ENCODE results near the gene HBD.
"Not testable (repeated sequence)": the region's sequence is repeated elsewhere in the genome, so short reads cannot be mapped to it uniquely, and the experiment has no call there.

Gene HBD

DNA sequence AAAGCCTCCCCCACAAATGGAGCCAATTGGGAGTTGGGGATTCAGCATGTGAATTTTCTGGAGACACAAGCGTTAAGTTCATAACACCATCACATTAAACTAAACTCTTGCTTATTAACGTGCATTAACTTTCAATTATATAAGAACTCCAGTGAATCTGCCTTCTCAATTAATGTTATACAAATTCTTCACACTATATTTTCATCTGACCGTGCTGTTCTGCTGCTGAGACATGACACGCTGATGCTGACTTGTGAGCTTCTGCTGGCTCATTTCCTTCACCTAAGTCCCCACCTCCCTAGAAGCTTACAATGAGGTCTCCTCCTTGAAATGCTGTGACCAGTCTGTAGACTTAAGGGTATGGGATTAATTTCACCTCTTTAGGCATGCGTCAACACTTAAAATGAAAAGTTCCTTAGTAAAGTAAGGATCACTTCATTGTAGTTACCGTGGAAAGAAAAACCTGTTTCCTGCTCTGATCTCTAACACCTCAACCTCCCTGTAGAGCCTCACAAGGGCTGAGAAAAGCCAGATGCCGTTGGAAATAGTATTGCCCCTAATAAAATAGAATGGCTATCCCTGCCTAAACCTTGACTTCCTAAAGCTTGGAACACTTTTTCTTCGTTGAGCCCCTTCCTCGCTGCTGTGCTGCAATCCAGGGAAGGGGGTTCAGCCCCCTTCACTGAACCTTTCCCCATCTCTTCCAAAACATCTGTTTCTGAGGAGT lies 18.1 kb upstream of the HBD start:
- DNase-seq = no peak

- no peak for DNase-seq
Observed at GRCh38 chr11:5251746-5252145, 17.5 kb upstream of the HBD start.

DNA sequence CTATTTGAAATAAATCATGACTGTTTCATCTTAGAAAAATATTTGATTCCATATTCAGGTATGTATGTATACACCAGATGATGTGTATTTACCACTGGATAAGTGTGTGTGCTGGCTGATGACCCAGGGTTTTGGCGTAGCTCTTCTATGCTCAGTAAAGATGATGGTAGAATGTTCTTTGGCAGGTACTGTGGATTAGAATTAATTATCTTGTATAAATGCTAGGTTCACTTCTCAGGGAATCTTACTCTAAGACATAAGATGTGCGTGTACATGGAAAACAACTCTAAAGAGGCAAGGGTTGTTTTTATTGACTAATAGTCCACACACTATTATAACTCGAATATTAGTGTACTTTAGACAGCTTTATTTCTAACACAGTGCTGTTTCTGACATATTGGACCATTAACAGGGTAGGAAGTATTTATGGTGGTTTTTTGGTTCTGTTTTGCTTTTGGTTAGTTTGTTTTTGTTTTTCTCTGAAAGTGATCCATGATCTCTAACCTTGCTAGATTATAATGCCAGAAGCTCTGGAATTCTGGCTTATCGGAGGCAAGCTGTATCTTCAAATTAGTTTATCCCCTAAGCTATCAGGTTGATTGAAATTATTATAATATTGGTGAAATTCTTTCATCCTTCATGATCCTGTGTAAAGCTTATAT lies 16.4 kb upstream of the HBD start:
- DNase-seq = no peak

- DNase-seq = not testable (repeated sequence)
Observed at GRCh38 chr11:5249807-5250396, 15.6 kb upstream of the HBD start, which contains the start of gene HBG1. HBG1 (minus strand) TSS chr11:5249857; CDS start chr11:5249804, 53 bp downstream.

DNA sequence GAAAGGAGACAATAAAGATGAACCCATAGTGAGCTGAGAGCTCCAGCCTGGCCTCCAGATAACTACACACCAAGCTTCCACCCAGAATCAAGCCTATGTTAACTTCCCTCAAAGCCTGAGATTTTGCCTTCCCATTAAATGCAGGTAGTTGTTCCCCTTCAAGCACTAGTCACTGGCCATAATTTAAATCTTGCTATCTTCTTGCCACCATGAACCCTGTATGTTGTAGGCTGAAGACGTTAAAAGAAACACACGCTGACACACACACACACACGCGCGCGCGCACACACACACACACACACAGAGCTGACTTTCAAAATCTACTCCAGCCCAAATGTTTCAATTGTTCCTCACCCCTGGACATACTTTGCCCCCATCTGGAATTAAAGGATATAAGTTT lies 14.2 kb upstream of the HBD start:
- DNase-seq = not testable (repeated sequence)

DNA sequence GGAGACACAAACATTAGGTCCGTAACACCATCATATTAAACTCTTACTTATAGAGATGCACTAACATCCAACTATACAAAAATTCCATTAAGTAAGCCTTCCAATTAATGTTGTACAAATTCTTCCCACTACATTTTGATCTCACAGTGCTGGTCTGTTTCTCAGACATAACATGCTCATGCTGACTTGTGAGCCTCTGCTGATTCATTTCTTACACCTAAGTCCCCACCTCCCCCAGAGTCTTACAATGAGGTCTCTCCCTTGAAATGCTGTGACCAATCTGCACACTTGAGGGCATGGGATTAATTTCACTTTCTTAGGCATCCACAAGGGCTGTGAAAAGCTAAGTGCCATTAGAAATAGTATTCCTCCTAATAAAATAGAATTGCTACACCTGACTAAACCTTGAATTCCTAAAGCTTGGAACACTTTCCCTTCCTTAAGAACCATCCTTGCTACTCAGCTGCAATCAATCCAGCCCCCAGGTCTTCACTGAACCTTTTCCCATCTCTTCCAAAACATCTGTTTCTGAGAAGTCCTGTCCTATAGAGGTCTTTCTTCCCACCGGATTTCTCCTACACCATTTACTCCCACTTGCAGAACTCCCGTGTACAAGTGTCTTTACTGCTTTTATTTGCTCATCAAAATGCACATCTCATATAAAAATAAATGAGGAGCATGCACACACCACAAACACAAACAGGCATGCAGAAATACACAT lies 13.3 kb upstream of the HBD start:
- no peak for DNase-seq

- no peak for DNase-seq
Observed at GRCh38 chr11:5246772-5247471, 12.6 kb upstream of the HBD start.

DNA sequence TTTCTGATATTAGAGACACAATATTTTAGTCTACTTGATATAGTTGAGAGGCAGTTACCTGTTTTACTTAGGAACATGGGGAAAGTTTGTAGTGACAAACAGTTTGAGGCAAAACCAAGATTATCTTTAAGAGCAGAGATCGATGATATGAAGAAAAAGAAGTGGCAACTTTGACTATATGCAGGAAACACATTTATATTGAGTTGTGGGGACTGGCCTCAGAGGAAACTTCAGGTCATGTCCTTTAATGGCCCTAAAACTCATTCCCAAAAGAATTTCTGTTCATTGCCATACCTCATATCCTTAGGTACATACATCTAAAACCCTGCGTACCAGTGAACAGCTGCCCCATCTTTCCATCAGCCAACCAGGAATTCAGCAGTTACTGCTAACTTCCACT lies 10.9 kb upstream of the HBD start:
- DNase-seq = no peak

DNA sequence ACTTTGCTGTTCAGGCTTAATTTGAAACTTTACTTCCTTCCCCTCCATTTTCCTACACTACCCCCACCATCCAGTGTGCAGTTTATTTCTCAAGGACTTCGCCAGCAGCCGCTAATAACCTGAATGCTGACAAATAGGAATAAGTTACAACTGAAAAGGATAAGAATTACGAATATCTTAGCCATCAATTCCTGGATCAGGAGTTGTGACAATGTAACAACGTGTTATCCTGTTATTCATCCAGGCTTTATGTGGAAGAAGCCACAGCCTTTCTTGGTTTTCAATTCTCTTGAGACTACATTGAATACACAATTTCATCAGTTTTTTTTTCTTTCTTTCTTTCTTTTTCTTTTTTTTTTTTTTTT lies 9.5 kb upstream of the HBD start:
- DNase-seq = no peak

DNA sequence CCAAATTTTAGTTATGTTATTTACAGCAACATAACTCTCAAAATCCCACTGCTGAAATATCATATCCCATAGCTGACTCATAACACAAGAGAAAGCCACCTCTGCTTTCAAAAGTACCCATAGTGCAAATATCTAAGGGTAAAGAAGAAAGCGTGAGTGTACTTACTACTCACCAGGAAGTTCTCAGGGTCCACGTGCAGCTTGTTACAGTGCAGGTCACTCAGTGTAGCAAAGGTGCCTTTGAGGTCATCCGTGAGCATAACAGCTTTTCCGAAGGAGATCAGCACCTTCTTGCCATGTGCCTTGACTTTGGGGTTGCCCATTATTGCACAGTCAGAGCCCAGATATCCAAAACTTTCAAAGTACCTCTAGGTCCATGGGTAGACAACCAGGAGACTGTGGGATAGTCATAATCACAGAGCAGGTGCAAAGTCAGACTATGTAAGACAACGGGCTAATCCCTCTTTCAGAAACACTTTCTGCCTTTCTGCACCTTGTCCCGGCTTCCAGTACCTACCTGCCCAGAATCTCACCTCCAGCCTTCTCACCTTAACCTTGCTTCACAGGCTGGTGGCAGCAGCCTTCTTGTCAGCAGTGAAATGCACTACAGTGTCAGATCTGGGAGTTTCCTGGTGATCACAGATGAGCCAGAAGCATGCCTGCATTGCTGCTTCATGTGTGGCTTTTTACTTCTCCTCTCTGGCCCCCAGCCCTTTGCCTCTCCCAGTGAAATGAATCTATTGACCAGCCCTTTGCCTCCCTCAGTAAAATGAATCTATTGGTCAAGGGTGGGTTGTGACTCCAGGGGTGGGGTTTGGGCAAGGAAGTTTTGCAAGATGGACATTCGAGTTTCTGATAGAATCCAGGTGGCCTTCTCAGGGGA lies 8.9 kb upstream of the HBD start:
- no peak for DNase-seq

DNA sequence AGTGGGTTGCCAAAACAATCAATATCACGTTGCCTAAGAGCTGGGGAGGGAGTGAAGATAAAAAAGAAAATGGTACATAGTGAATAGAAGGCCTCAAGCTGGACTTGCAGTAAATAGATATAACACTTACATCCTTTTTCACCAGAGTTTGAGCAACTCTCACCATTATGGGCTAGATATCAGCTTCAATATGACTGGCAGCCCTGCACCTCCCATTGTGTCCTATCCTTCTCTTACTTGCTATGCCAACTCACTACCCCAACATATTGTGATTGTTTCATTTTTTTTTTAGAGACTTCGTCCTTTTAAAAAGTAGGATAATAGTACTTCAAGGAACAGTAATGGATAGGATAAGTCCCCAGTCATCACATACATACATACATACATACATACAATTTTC lies 7.9 kb upstream of the HBD start:
- no peak for DNase-seq

DNA sequence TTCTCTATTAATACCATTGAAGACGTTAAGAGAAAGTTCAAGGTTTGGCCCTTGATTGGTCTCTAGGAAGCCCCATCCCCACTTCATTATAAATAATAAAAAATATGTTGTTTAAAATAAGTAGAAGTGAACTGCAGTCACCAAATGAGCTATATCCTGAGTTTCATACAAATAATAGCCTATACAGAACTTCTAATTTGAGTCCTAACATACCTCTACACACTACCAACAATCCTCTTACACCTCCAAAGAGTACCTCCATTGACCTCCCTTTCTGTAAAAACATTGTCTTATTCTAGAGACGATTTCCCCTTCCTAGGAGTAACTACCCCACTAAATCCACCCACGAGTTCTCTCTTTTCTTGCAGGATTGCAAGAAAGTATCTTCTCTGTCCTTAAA lies 7.2 kb upstream of the HBD start:
- no peak for DNase-seq

DNA sequence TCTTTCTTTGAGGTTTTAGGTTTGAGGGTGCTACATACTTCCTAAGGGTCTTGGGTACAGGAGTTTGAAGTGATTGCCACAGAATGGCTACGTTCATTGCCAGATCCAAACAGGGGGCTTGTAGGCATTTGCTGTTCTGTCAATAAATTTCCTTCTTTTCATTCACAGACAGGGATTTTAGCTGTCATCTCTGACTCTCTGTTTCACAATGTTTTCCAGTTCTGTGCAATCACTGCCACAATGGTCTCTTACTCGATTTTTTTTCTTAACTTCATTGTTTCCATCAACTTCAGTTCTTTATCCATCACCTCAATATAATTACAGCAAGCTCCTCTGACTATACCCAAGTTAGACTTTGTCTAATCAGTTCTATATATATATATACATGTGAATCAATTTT lies 6.2 kb upstream of the HBD start:
- DNase-seq = no peak

DNA sequence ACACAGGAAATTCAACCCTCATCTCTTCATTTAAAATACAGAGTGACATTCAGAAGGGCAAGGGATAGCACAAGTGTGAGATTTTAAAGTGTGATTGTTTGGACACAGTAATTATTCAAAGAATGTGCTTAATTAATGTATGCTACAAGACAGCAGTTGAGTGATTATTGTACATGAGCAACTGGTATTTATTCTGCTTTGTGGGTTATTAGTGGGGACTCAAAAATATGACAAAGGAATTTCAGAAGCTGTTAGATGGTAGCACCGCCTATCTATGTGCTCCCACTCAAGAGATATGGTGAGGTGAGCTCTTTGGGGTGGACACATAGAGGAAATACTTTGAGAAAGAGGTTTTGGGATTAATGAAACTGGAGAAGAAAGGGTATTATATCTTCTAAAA lies 5.8 kb upstream of the HBD start:
- DNase-seq = no peak

GRCh38 chr11:5239046-5239445 lies 4.8 kb upstream of the HBD start:
- no peak for DNase-seq

DNA sequence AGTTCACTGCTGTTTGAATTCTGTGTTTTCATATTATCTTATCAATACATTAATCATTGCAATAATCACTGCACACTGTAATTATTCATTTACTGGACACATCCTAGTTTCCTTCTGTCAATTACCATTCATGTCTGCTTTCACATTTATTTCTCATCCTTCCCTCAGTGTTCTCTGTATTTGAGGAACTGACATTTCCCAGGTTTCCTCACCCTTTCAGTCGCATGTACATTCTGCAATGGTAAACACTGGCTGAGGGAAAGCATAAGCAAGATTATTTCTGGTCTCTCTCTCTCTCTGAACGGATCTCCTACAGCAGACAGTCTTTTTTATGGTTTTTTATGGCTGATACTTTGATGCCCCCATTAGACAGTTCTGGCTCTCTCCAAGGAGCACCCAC lies 4.2 kb upstream of the HBD start:
- no peak for DNase-seq

DNA sequence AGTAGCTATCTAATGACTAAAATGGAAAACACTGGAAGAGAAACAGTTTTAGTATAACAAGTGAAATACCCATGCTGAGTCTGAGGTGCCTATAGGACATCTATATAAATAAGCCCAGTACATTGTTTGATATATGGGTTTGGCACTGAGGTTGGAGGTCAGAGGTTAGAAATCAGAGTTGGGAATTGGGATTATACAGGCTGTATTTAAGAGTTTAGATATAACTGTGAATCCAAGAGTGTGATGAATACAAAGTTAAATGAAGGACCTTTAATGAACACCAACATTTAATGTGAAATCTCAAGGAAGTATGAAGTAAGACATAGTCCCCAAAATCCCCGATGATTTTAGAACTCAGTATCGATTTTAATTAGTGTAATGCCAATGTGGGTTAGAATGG lies 3.1 kb upstream of the HBD start:
- no peak for DNase-seq

- DNase-seq = no peak
Observed at GRCh38 chr11:5235364-5236095, 1.2 kb upstream of the HBD start.

- DNase-seq = no peak
Observed at GRCh38 chr11:5233307-5233706, 976 bp downstream of the HBD start.

DNA sequence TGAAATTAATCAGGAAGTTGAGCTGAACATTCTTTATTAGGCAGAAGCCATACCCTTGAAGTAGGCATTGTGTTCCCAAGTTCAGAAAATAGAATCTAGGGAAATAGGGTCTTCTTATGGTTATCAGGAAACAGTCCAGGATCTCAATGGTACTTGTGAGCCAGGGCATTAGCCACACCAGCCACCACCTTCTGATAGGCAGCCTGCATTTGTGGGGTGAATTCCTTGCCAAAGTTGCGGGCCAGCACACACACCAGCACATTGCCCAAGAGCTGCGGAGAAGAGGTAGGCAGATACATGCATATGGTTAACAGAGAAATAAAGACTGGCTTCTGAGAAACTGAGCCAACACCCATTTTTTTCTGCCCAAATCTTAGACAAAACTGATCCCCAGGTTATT lies 1.5 kb downstream of the HBD start:
- no peak for DNase-seq

GRCh38 chr11:5232176-5232575 lies 2.1 kb downstream of the HBD start:
- DNase-seq = no peak

Measured in NCI-H774 (cell line).